D721Med (cell line): Measurements from ENCODE around the gene ZNF3.

Experiments
- DNase-seq: peaks from one replicate; pipeline ENCODE4 v3.0.0; 2011; ENCODE audit warnings: low spot score; ENCODE audit not compliant: insufficient read length
- FAIRE-seq: peaks from 2 replicates; lab custom pipeline; 2011; peaks lifted over from hg19 to GRCh38; lab: Jason Lieb, UNC
- CTCF ChIP-seq: IDR thresholded peaks from 2 replicates; pipeline ENCODE4 v1.5.1; 2012; ENCODE audit warnings: mild to moderate bottlenecking, control low read depth; ENCODE audit not compliant: insufficient read depth; ENCODE audit errors: missing control alignments

ZNF3 gene

GRCh38 chr7:100087055-100087750 is 5.7 kb upstream of the ZNF3 start:
- FAIRE-seq (no peak), DNase-seq (no peak)
- no peak for TF ChIP-seq CTCF

DNA sequence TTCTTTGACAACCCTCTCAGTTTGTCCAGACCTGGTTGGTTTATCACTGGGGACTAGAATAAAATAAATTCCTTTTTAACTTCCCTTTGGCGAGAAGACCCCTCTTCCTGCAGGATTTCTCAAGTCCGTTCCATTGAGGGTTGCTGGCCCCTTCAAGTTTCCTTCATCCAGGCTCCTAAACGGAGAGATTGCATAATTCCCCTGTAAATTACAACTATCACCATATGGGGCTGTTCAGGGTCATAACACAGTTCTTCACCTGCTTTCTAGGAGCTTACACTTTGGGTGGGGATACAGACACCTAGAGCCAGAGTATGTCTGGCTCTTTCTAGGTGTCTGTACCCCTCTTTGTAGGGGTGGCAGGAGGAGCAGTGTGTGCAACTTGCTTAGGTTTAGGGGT is 4.0 kb upstream of the ZNF3 start:
- TF ChIP-seq CTCF, result no peak
- DNase-seq, result no peak
- no peak for FAIRE-seq

DNA sequence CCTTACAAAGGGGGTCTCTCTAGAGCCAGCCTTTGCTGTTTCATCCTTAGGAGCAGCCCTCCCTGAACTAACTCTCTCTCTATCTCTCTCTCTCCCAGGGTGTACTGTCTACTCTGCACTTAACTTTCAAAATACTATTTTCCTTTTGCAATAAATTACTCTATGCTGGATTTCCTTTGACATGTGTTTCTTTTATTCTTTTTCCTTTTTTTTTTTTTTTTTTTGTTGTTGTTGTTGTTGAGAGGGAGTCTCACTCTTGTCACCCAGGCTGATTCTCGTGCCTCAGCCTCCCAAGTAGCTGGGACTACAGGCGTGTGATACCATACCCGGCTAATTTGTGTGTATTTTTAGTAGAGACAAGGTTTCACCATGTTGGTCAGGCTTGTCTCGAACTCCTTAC is 1.5 kb upstream of the ZNF3 start:
- DNase-seq (no peak), FAIRE-seq (no peak)
- no peak for TF ChIP-seq CTCF

DNA sequence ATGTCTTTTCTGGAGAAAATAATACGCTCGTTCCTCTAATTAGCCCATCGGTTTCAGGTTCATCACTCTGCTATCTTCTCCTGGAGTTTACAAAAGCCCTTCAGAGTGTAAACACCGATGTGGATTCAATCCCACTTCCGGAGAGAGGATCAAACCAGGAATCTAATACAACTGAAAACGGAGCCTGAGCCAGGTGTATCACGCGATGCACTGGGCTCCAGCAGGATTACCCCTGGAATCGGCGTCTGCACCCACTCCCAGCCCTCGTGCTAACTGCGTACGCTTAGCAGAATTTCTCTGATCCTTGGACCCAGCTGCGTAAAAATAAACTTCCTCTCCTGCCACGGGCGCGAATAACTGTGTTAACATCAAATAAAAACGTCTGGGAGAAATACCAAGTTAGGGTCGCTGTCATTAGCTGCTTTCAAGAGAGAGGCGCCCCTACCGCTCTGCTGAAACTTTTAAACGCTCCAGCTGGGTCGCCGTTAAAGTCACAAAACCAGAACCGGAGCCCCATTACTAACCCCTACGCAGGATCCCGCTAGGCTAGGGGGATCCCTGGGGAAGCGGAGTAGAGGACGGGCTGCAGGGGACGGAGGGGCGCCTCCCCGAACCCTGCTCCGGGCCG is 502 bp downstream of the ZNF3 start:
- FAIRE-seq, result no peak
- no peak for DNase-seq
- TF ChIP-seq CTCF, result no peak

DNA sequence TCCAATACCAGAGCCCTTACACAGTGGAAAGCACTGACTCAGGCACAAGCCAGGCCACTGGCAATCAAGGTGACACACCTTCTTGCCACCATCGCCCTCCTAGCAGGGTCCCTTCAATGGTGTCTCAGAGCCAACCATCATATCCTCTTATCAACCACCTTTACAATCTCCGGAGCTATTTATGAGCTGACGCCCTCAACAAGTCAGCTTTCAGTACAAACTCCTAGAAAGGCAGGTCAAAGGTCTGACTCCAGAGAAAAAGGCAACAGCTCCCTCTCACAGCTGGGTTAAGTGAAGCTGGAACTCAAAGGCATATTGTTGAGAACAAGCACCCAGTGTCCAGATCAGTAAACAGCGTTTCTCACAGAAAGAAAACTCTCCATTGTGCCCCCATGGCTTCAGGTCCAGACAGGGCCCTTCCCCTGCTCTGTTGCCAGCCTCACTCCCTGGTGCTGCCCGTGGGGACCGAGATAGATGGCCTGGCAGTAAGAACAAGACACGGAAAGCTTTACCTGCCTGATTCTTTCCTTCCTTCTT is 2.4 kb downstream of the ZNF3 start:
- FAIRE-seq, result no peak
- TF ChIP-seq CTCF, result no peak
- DNase-seq, result no peak

- no peak for DNase-seq
- no peak for TF ChIP-seq CTCF
- no peak for FAIRE-seq
Measured at GRCh38 chr7:100077205-100077604, 4.3 kb downstream of the ZNF3 start.

DNA sequence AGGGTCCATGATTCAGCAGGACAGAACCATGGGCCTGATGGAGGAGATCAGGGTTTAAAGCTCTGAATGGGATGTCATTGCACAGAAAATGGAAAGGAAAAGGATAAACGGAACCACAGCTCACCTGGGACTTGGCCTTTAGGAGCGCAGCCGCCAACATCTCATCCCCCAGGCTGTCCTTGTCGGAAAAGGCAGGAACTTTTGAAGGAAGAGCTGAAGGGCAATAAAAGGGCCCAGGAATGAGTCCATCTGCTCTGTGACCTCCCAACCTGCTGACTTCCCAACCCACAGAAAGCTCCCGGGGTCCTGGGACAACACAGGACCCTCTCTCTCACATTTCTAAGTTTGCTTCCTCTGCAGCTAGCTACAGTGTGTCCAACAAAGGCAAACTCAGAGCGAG is 6.1 kb downstream of the ZNF3 start:
- DNase-seq (no peak), FAIRE-seq (no peak)
- no peak for TF ChIP-seq CTCF
